ENCODE data around the gene FAM186B. TPM values are rescaled to one million over a fixed set of nuclear protein-coding genes. Genes with fewer than 3 reads are reported as not detected.

The FAM186B gene
- total RNA-seq, 1 experiment from 2014 or later: 0.46 TPM

GRCh38 chr12:49632401-49632800 lies 27.0 kb upstream of the FAM186B start:
- Histone ChIP-seq H2BK5ac (ENCODE audit: insufficient read length, low read length) (no peak overlapping the region), H3K23ac (ENCODE audit: insufficient read length, low read depth, low read length) (no peak overlapping the region), H3K23me2 (ENCODE audit: insufficient read length, low read depth, low read length, poor library complexity, severe bottlenecking) (peaks cover 2% of the 10 kb centered on the region)

More at GRCh38 chr12:49632401-49632800, 27.0 kb upstream of the FAM186B start:
- Histone ChIP-seq H2BK12ac (ENCODE audit: insufficient read length, low read depth, low read length) (no peak overlapping the region), H2BK20ac (ENCODE audit: low read depth, low read length, poor library complexity, severe bottlenecking) (no peak overlapping the region), H3K56ac (ENCODE audit: insufficient read length, low read depth, low read length) (no peak overlapping the region), H3K4me2 (ENCODE audit: insufficient read depth, insufficient read length, low read length) (no peak overlapping the region), H4K20me1 (ENCODE audit: control insufficient read depth, insufficient read depth, insufficient read length) (no peaks in the 10 kb centered on the region), H3K9ac (ENCODE audit: extremely low read depth, insufficient read length, low read length) (no peak overlapping the region), H2AFZ (ENCODE audit: low read length) (no peak overlapping the region), H2BK15ac (ENCODE audit: low read depth, low read length) (no peak overlapping the region), H4K5ac (ENCODE audit: insufficient read length, low read depth, low read length) (no peak overlapping the region), H4K91ac (ENCODE audit: insufficient read length, low read depth, low read length) (no peak overlapping the region), H3K9me3 (ENCODE audit: control insufficient read depth, low read depth, low read length) (no peaks in the 10 kb centered on the region), H4K8ac (replicated peaks; ENCODE audit: insufficient read length, low read depth, low read length) (no peak overlapping the region), H2AK5ac (ENCODE audit: insufficient read length, low read length) (no peak overlapping the region), H2BK120ac (ENCODE audit: low read depth, low read length, poor library complexity, severe bottlenecking) (no peak overlapping the region), H3K18ac (ENCODE audit: insufficient read length, low read depth, low read length) (no peak overlapping the region), H3K27me3 (ENCODE audit: insufficient read depth, low read length) (no peaks in the 10 kb centered on the region), H3K14ac (ENCODE audit: insufficient read depth, low read length) (no peak overlapping the region), H3T11ph (ENCODE audit: low read length) (no peak overlapping the region), H3K4ac (ENCODE audit: low read depth, low read length) (no peak overlapping the region), H3K79me1 (ENCODE audit: insufficient read depth, low read depth, low read length, poor library complexity, severe bottlenecking) (no peaks in the 10 kb centered on the region), H3K4me1 (ENCODE audit: insufficient read depth, low read length) (peaks cover 3% of the 10 kb centered on the region; the same call in 1 of the 2 replicates), H3K79me2 (ENCODE audit: insufficient read depth, low read length) (no peaks in the 10 kb centered on the region), H3K27ac (ENCODE audit: insufficient read length, low read depth, low read length) (no peak overlapping the region)
- Mint-ChIP-seq H3K36me3 (ENCODE audit: insufficient read depth in 1 of 3, low read depth in 3 of 3) (peaks cover 3 to 24% (median 12%) of the 10 kb centered on the region in 3 experiments; a peak in 6 of 7 replicates), H3K27ac (no peak overlapping the region), H3K4me1 (peaks cover 10 to 16% of the 10 kb centered on the region in 2 experiments), H3K27me3 (ENCODE audit: low read depth) (no peaks in the 10 kb centered on the region; the same call in none of the 2 replicates), H3K4me3 (no peak overlapping the region), H3K9me3 (no peaks in the 10 kb centered on the region)
- WGBS (ENCODE audit: extremely low coverage, insufficient read length, low lambda C conversion rate): no CpG with 5 or more reads among the region's 9 CpGs
- DNase-seq: no peak
- TF ChIP-seq, protein P1, sequence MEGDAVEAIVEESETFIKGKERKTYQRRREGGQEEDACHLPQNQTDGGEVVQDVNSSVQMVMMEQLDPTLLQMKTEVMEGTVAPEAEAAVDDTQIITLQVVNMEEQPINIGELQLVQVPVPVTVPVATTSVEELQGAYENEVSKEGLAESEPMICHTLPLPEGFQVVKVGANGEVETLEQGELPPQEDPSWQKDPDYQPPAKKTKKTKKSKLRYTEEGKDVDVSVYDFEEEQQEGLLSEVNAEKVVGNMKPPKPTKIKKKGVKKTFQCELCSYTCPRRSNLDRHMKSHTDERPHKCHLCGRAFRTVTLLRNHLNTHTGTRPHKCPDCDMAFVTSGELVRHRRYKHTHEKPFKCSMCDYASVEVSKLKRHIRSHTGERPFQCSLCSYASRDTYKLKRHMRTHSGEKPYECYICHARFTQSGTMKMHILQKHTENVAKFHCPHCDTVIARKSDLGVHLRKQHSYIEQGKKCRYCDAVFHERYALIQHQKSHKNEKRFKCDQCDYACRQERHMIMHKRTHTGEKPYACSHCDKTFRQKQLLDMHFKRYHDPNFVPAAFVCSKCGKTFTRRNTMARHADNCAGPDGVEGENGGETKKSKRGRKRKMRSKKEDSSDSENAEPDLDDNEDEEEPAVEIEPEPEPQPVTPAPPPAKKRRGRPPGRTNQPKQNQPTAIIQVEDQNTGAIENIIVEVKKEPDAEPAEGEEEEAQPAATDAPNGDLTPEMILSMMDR (conservative IDR thresholded peaks at IDR 0.05): no peak
